HepG2 (cell line): ENCODE measurements around the gene TBC1D1. TPM values are rescaled to one million over a fixed set of nuclear protein-coding genes. Genes with fewer than 3 reads are reported as not detected.

ENCODE experiments used
- ATAC-seq: fragments of 200-7000 bp; cut with Tn5 transposase; 3 replicates; pipeline ENCODE4 v1.9.1; 2020; ENCODE audit warnings: mild to moderate bottlenecking, moderate library complexity
- BruUV-seq: library from RNA; stranded (reverse); fragments of 400-500 nt; replicated peaks from 2 replicates; lab custom pipeline; 2021; lab: Mats Ljungman, UMichigan
- CTCF ChIA-PET: fragments of 300-600 bp; formaldehyde crosslinking; extraction: SDS; loops from one replicate; lab custom pipeline; 2021; ENCODE audit warnings: low total read pairs, inconsistent platforms, low intra/inter-chr PET ratio; lab: Yijun Ruan, JAX
- POLR2A ChIA-PET: fragments of 350-600 bp; sonication (Branson Sonifier 250); formaldehyde crosslinking; loops from one replicate; lab custom pipeline; 2020; ENCODE audit warnings: antibody characterized with exemption, inconsistent platforms; lab: Yijun Ruan, JAX
- DNase-seq: peaks from one replicate; pipeline ENCODE4 v3.0.0-alpha.2; 2015; ENCODE audit warnings: low spot score
- FAIRE-seq: peaks from 3 replicates; lab custom pipeline; 2011; peaks lifted over from hg19 to GRCh38; lab: Jason Lieb, UNC
- H2AFZ ChIP-seq: one replicate; pipeline ENCODE4 v1.6.1; 2011; ENCODE audit warnings: low read length, inconsistent platforms
- H3K27ac ChIP-seq: fragments of 300-600 bp; 3 replicates; pipeline ENCODE4 v1.8.0; 2011; ENCODE audit warnings: mixed run types, mild to moderate bottlenecking, mixed read lengths, low read length, inconsistent platforms; ENCODE audit not compliant: insufficient read depth; ENCODE audit errors: extremely low read length
- H3K27me3 ChIP-seq, 2 experiments: fragments of 200-600 bp in 1 of 2; 2 replicates in 1 of 2; 3 replicates in 1 of 2; pipeline versions ENCODE4 v1.6.0 to v1.8.0; 2011; ENCODE audit warnings: low read length in 2 of 2, mild to moderate bottlenecking in 2 of 2, moderate library complexity in 2 of 2, inconsistent platforms in 1 of 2; ENCODE audit not compliant: insufficient read depth in 2 of 2, control insufficient read depth in 1 of 2
- H3K36me3 ChIP-seq, 2 experiments: fragments of 200-600 bp in 1 of 2; replicated peaks in 1 of 2; 2 replicates in 1 of 2; 3 replicates in 1 of 2; pipeline versions ENCODE4 v1.5.1 to v1.8.0; 2011; ENCODE audit warnings: low read length in 2 of 2, inconsistent platforms in 1 of 2; ENCODE audit not compliant: insufficient read depth in 2 of 2, control insufficient read depth in 1 of 2
- H3K4me1 ChIP-seq: 2 replicates; pipeline ENCODE4 v1.5.1; 2012; ENCODE audit warnings: low read length, inconsistent platforms; ENCODE audit not compliant: insufficient read depth
- H3K4me2 ChIP-seq: 2 replicates; pipeline ENCODE4 v1.6.0; 2011; ENCODE audit warnings: low read depth, low read length, inconsistent platforms
- H3K4me3 ChIP-seq, 3 experiments: fragments of 200-600 bp in 1 of 3; sonication (generic), shearing (Covaris generic) in 1 of 3; replicated peaks in 1 of 3; 2 replicates each; pipeline ENCODE4 v1.5.1; 2011 to 2016; ENCODE audit warnings: low read length in 3 of 3, inconsistent platforms in 2 of 3, low read depth in 2 of 3, mild to moderate bottlenecking in 2 of 3, control low read depth in 1 of 3, mixed read lengths in 1 of 3; ENCODE audit not compliant: insufficient read depth in 1 of 3
- H3K79me2 ChIP-seq: one replicate; pipeline ENCODE4 v1.6.1; 2011; ENCODE audit warnings: low read length, inconsistent platforms; ENCODE audit not compliant: insufficient read depth
- H3K9ac ChIP-seq: 2 replicates; pipeline ENCODE4 v1.6.0; 2011; ENCODE audit warnings: mild to moderate bottlenecking, low read depth, low read length, inconsistent platforms; ENCODE audit not compliant: insufficient read depth
- H3K9me3 ChIP-seq: 2 replicates; pipeline ENCODE4 v1.5.1; 2012; ENCODE audit warnings: mild to moderate bottlenecking, low read length
- H4K20me1 ChIP-seq: 2 replicates; pipeline ENCODE4 v1.6.0; 2011; ENCODE audit warnings: inconsistent platforms, mild to moderate bottlenecking, low read length, moderate library complexity; ENCODE audit not compliant: insufficient read depth
- ELK4 ChIP-seq: sonication (generic); formaldehyde crosslinking; IDR thresholded peaks from 2 replicates; pipeline ENCODE4 v1.9.0; 2021; ENCODE audit warnings: missing genetic modification reagents, borderline replicate concordance
- MAFK ChIP-seq, 2 experiments: IDR thresholded peaks in 1 of 2; conservative IDR thresholded peaks in 1 of 2; 2 replicates each; pipeline ENCODE4 v1.6.1; 2011; ENCODE audit warnings: improper control_type of control experiment in 2 of 2, low read length in 2 of 2
- MTA3 ChIP-seq: sonication (generic); formaldehyde crosslinking; IDR thresholded peaks from 2 replicates; pipeline ENCODE4 v1.4.0; 2020; ENCODE audit warnings: missing genetic modification reagents
- SRSF4 ChIP-seq: fragments of 200-400 bp; formaldehyde crosslinking; IDR thresholded peaks from one replicate; pipeline ENCODE4 v1.6.1; 2018; ENCODE audit warnings: mild to moderate bottlenecking, low read depth, low read length, moderate library complexity; ENCODE audit not compliant: poor library complexity, severe bottlenecking
- XBP1 ChIP-seq: sonication (generic); formaldehyde crosslinking; IDR thresholded peaks from 2 replicates; pipeline ENCODE4 v1.5.0; 2020; ENCODE audit warnings: missing genetic modification reagents
- ZNF18 ChIP-seq: sonication (generic); formaldehyde crosslinking; IDR thresholded peaks from 2 replicates; pipeline ENCODE4 v1.8.0; 2022; ENCODE audit warnings: mild to moderate bottlenecking, missing genetic modification reagents; ENCODE audit not compliant: insufficient replicate concordance
- ZNF383 ChIP-seq: sonication (generic); formaldehyde crosslinking; IDR thresholded peaks from 2 replicates; pipeline ENCODE4 v1.4.0; 2020; ENCODE audit warnings: missing genetic modification reagents, mild to moderate bottlenecking, borderline replicate concordance
- WGBS: methylation state at CpG from one replicate; pipeline ENCODE4 v1.1.6; 2017; ENCODE audit warnings: low lambda C conversion rate; 5-methylcytosine and 5-hydroxymethylcytosine counted together
- in situ Hi-C: cut with HindIII; loops from 2 replicates; pipeline ENCODE4 v1.10.0; 2017; ENCODE audit warnings: low pct_unique_long_range_greater_than_20kb; ENCODE audit not compliant: extremely low pct_ligation_motif_present
- intact Hi-C: fragments of 100-400 bp; cut with micrococcal nuclease; formaldehyde crosslinking; loops from one replicate; pipeline ENCODE4 v1.10.0; 2022; ENCODE audit not compliant: unreplicated experiment
- polyA plus RNA-seq, 8 experiments: library from polyadenylated mRNA; depleted of rRNA in 3 of 8; stranded (reverse) in 7 of 8; unstranded in 1 of 8; fragments of >200 nt; fragmentation: Illumina TruSeq in 4 of 8; extraction: Trizol in 4 of 8; gene quantifications; 2 replicates each; pipeline versions ENCODE4 v1.2.1 to v1.2.3, GENCODE V29; 2011 to 2016; ENCODE audit warnings: low read depth in 4 of 8, missing spikeins in 1 of 8, mixed read lengths in 1 of 8; ENCODE audit not compliant: insufficient read depth in 1 of 8
- total RNA-seq, 5 experiments: library from RNA; depleted of rRNA; stranded (reverse); fragments of >200 nt; fragmentation: Illumina TruSeq; extraction: Trizol; gene quantifications; 2 replicates each; pipeline ENCODE4 v1.2.3, GENCODE V29; 2016; ENCODE audit warnings: low read depth in 1 of 5

Gene TBC1D1
- total and polyA plus RNA-seq, 2 of the 13 experiments (the other 11 are each of a cell fraction or from before 2014, with no cell fraction given), result 37.3 to 62.8 TPM

DNA sequence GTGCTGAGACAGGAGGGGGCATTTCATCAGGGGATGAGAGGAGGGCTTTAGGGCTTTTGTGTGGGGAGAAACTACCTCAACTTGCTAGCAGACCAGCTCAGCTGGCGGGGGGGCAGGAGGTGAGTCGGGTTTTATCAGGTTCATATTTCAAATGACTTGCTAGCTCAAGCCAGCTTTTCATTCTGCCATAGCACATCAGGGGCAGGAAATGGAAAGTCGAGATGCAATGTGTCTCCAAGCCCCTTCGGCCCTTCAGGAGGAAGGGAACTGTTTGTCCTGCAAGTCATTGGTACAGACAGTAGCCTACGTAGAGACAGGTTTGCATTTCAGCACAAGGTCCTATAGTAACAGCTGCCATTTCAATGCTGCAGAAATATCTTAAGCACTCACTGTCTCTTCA, 263.4 kb downstream of the TBC1D1 start:
- WGBS, result 96% methylated on average over 5 of the region's 5 CpGs
- POLR2A ChIA-PET, result no interaction called here
- Histone ChIP-seq H3K9me3 (no peaks in the 10 kb centered on the region), H3K36me3 (no peaks in the 10 kb centered on the region), H3K27me3 (no peaks in the 10 kb centered on the region), H3K4me3 (no peak overlapping the region), H3K9ac (no peak overlapping the region), H3K4me1 (peaks cover 16% of the 10 kb centered on the region), H3K27ac (no peak overlapping the region), H3K79me2 (no peaks in the 10 kb centered on the region), H3K4me2 (no peak overlapping the region), H2AFZ (no peak overlapping the region), H4K20me1 (no peaks in the 10 kb centered on the region)
- intact Hi-C loops (no loop called here), in situ Hi-C loops (no loop called here)
- DNase-seq (no peak), FAIRE-seq (no peak), ATAC-seq (no peak)
- TF ChIP-seq MAFK (conservative IDR thresholded peaks at IDR 0.05 in 1 of 2, IDR thresholded peaks at IDR 0.05 in 1 of 2; ENCODE audit: low read length in 2 of 2) (no peak), ZNF18 (CRISPR knock-in tag) (no peak), ZNF383 (no peak), MTA3 (no peak), ELK4 (CRISPR knock-in tag) (no peak), SRSF4 (no peak), XBP1 (CRISPR knock-in tag) (no peak)
- BruUV-seq, result no TSS peak
- CTCF ChIA-PET, result no interaction called here
